ENCODE measurements around the gene CLIP4.

- TF ChIP-seq, protein P1, sequence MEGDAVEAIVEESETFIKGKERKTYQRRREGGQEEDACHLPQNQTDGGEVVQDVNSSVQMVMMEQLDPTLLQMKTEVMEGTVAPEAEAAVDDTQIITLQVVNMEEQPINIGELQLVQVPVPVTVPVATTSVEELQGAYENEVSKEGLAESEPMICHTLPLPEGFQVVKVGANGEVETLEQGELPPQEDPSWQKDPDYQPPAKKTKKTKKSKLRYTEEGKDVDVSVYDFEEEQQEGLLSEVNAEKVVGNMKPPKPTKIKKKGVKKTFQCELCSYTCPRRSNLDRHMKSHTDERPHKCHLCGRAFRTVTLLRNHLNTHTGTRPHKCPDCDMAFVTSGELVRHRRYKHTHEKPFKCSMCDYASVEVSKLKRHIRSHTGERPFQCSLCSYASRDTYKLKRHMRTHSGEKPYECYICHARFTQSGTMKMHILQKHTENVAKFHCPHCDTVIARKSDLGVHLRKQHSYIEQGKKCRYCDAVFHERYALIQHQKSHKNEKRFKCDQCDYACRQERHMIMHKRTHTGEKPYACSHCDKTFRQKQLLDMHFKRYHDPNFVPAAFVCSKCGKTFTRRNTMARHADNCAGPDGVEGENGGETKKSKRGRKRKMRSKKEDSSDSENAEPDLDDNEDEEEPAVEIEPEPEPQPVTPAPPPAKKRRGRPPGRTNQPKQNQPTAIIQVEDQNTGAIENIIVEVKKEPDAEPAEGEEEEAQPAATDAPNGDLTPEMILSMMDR (IDR thresholded peaks at IDR 0.05), result no peak
- TF ChIP-seq POLR2AphosphoS5 (IDR thresholded peaks at IDR 0.05; ENCODE audit: low read depth, low read length) (no peak), ELF1 (IDR thresholded peaks at IDR 0.05) (no peak), CHD2 (IDR thresholded peaks at IDR 0.05; ENCODE audit: low read length, partially characterized antibody) (no peak), YY1 (IDR thresholded peaks at IDR 0.05; ENCODE audit: low read depth) (no peak), MXI1 (IDR thresholded peaks at IDR 0.05; ENCODE audit: low read depth, low read length) (no peak)
Measured at GRCh38 chr2:29143657-29144056, 28.4 kb downstream of the CLIP4 start.

All from SK-N-SH (cell line).